Duodenal mucosa (tissue), 2 donors: ENCODE measurements around the gene HSPA12A.

ENCODE experiments used
- H3K27ac ChIP-seq: one replicate; pipeline ENCODE4 v1.7.0; 2013; ENCODE audit warnings: low read depth, low read length
- H3K27me3 ChIP-seq, 2 donors: one replicate each; pipeline ENCODE4 v1.7.0; 2013; ENCODE audit warnings: low read length in 2 of 2, control low read depth in 1 of 2; ENCODE audit not compliant: insufficient read depth in 2 of 2, control insufficient read depth in 1 of 2
- H3K36me3 ChIP-seq, 2 donors: one replicate each; pipeline ENCODE4 v1.7.0; 2013; ENCODE audit warnings: low read length in 2 of 2, control low read depth in 1 of 2; ENCODE audit not compliant: insufficient read depth in 2 of 2, control insufficient read depth in 1 of 2
- H3K4me1 ChIP-seq, 2 donors: one replicate each; pipeline ENCODE4 v1.7.0; 2013; ENCODE audit warnings: low read length in 2 of 2, control low read depth in 1 of 2; ENCODE audit not compliant: insufficient read depth in 2 of 2, control insufficient read depth in 1 of 2
- H3K4me3 ChIP-seq, 2 donors: one replicate each; pipeline ENCODE4 v1.7.0; 2013; ENCODE audit warnings: low read length in 2 of 2, low read depth in 1 of 2
- H3K9ac ChIP-seq, 2 donors: one replicate each; pipeline ENCODE4 v1.7.0; 2013; ENCODE audit warnings: low read length in 2 of 2, low read depth in 1 of 2
- H3K9me3 ChIP-seq, 2 donors: one replicate each; pipeline ENCODE4 v1.7.0; 2013; ENCODE audit warnings: low read length in 2 of 2, control low read depth in 1 of 2; ENCODE audit not compliant: control insufficient read depth in 1 of 2

Gene HSPA12A

DNA sequence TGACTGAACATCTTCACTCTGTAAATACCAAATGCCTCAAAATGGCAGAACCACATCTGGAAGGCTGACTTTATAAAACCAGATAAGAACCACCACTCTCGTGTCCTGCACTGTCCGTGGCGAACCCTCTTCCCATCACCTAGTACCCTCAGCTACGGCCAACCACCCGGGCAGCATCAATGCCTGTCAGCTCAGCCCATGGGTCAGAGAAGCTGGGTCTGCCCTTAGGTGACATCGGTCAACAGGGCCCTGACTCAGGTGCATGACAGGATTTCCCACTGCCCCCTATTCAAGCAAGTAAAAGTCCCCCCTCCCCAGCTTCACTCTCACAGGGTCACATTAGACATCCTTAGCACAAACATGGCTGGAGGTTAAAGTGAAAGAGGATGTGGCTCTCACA lies 56.6 kb downstream of the HSPA12A start:
- no peak overlapping the region for H3K27ac ChIP-seq
- no peak overlapping the region for H3K9ac ChIP-seq
- peaks cover under 1 to 10% of the 10 kb centered on the region in 2 donors for H3K4me1 ChIP-seq
- no peaks in the 10 kb centered on the region for H3K9me3 ChIP-seq
- no peaks in the 10 kb centered on the region for H3K27me3 ChIP-seq
- no peaks in the 10 kb centered on the region for H3K36me3 ChIP-seq
- no peak overlapping the region for H3K4me3 ChIP-seq

DNA sequence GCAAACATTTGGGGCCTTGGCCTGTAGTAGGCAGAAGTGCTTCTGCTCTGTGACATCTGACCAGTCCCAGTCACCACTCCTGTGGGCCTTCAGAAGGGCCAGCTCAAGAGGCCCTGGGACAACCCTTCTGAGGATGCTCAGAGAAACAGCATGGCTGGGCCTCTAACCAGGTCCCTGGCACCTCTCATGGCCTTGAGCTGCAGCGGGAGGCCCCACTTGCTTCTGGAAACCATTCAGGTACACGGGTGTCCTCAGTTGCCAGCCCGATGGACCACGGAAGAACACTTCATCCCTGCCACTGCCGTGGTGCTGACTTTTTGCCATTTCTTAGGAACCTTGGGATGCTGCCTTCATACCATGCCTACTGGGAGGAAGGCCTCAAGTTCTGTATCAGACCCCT lies 57.6 kb downstream of the HSPA12A start:
- Histone ChIP-seq H3K9me3 (no peaks in the 10 kb centered on the region), H3K27ac (no peak overlapping the region), H3K4me1 (peaks cover 0 to 10% of the 10 kb centered on the region in 2 donors), H3K9ac (no peak overlapping the region), H3K36me3 (no peaks in the 10 kb centered on the region), H3K4me3 (no peak overlapping the region), H3K27me3 (no peaks in the 10 kb centered on the region)

DNA sequence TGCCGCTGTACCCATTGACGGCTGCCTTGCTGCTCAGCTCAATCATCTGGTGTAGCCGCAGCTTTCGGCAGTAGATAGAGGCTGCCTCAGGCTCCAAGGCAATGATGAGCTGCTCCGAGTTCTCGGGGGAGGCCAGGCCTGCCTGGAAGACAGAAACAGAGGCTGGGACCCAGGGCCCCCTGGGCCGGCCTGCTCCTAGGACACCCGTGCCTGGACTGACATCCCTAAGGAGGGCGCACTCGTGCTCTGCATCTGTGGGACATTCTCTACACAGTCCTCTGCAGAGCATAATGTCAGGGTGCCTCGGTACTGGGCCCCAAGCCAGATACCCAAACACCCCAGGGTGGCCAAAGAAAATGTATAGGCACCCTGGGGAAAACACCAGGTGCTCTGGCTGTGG lies 58.5 kb downstream of the HSPA12A start:
- no peak overlapping the region for H3K27ac ChIP-seq
- H3K27me3 ChIP-seq, result no peaks in the 10 kb centered on the region
- no peaks in the 10 kb centered on the region for H3K36me3 ChIP-seq
- H3K9ac ChIP-seq, result no peak overlapping the region
- no peaks in the 10 kb centered on the region for H3K9me3 ChIP-seq
- H3K4me1 ChIP-seq, result peaks cover 0 to 10% of the 10 kb centered on the region in 2 donors
- no peak overlapping the region for H3K4me3 ChIP-seq

DNA sequence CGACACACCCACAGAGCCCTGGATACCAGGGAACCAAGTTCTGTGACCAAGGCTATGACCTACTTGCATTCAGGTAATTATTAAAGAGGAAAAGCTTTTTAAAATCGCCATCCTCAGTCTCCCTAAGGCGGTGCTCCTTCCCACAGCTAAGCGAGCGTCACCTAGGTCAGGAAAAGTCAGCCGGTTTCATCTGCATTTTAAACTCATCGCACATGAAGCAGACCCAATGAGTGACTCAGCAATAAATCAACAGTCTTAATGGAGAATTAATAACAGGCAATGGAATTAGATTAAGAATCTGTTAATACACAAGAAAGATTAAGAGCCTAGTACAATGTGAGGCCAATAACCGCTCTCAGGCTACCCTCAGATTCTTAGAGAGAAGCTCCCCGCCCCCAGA lies 59.2 kb downstream of the HSPA12A start:
- Histone ChIP-seq H3K4me3 (no peak overlapping the region), H3K27me3 (no peaks in the 10 kb centered on the region), H3K27ac (no peak overlapping the region), H3K36me3 (no peaks in the 10 kb centered on the region), H3K4me1 (peaks cover 0 to 7% of the 10 kb centered on the region in 2 donors), H3K9ac (no peak overlapping the region), H3K9me3 (no peaks in the 10 kb centered on the region)

DNA sequence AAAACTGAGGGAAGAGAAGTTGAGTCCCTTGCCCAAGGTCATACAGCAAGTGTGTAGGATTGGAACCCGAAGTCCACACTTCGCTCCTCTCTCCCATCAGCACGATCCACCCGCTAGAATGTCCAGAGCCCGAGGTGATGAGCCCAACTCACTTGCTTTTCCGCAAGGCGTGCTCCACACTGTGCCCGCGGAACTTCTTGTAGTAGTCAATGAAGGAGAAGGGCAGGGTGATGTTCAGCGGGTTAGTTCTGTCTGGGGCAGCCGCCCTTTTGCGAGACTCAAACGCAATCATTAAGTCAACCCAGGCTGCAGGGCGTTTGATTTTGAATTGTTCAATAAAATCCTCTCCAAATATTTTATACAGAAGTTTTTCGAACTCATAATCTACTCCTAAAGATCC lies 63.0 kb downstream of the HSPA12A start:
- no peaks in the 10 kb centered on the region for H3K27me3 ChIP-seq
- H3K36me3 ChIP-seq, result no peaks in the 10 kb centered on the region
- no peaks in the 10 kb centered on the region for H3K9me3 ChIP-seq
- no peak overlapping the region for H3K27ac ChIP-seq
- H3K4me3 ChIP-seq, result no peak overlapping the region
- peaks cover 0 to 6% of the 10 kb centered on the region in 2 donors for H3K4me1 ChIP-seq
- no peak overlapping the region for H3K9ac ChIP-seq

DNA sequence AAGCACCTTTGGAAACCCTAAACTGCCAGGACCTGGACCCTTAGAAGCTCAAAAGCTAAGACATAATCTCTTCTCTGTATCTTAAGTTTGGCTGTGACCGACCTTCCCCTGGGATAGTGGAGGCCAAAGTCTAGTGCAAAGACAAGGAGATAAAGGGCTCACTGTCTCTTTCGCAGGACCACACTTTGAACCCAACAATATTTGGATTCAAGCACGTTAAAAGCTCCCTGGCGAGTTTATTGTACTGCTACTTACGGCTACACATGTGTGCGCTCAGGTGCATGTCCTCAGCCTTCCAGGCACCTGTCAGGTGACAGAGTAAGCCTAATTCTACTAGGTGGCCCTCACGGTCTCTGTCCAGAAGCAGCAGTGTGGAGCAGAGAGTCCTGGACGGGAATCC lies 65.7 kb downstream of the HSPA12A start:
- Histone ChIP-seq H3K9ac (no peak overlapping the region), H3K27me3 (no peaks in the 10 kb centered on the region), H3K36me3 (no peaks in the 10 kb centered on the region), H3K4me1 (no peaks in the 10 kb centered on the region), H3K9me3 (no peaks in the 10 kb centered on the region), H3K4me3 (no peak overlapping the region), H3K27ac (no peak overlapping the region)

DNA sequence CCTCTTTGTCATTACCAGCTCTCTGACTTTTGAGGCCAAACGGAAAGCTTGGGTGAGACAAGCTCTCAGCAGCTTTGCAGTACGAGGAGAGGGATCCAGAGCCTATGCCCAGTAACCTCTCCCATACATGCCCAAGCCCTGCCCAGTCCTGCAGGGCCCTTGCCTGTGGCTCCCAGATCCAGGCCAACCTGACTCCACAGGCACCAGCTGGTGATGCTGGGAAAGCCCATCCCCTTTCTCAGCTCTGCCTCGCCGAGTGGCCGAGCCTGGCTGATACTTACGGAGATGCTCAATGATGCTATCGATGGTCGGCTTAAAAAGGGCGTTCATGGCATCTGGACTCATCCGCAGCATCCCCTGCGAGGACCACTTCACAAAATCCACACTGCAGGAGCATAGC lies 66.2 kb downstream of the HSPA12A start:
- H3K27ac ChIP-seq, result no peak overlapping the region
- H3K4me3 ChIP-seq, result no peak overlapping the region
- H3K4me1 ChIP-seq, result no peaks in the 10 kb centered on the region
- no peaks in the 10 kb centered on the region for H3K27me3 ChIP-seq
- H3K9me3 ChIP-seq, result no peaks in the 10 kb centered on the region
- H3K36me3 ChIP-seq, result no peaks in the 10 kb centered on the region
- no peak overlapping the region for H3K9ac ChIP-seq

DNA sequence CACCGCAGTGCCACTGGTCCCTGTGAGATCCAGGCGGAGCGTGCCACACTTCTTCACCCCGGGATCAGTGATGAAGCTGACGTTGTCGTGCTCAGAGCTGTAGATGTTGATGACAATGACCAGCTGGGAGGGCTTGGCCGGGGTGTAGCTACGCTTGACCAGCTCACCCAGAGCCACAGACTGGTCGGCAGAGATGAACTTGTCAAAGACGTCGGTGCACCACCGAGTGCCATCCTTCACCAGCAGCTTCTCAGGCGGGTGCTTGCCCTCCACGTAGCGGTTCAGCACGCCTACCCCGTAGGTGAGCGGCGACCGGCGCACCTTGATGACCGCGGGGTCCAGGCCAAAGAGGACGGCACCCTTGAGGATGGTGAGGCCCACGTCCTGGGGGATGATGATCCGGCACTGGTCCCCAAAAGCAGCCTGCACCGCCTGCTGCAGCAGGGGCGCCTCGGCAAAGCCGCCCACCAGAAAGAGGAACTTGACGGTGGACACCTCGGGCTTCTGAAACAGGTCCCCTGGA lies 67.4 kb downstream of the HSPA12A start:
- Histone ChIP-seq H3K9ac (no peak overlapping the region), H3K27me3 (no peaks in the 10 kb centered on the region), H3K4me3 (no peak overlapping the region), H3K27ac (no peak overlapping the region), H3K36me3 (no peaks in the 10 kb centered on the region), H3K9me3 (no peaks in the 10 kb centered on the region), H3K4me1 (peaks cover 4 to 5% of the 10 kb centered on the region in 2 donors)

DNA sequence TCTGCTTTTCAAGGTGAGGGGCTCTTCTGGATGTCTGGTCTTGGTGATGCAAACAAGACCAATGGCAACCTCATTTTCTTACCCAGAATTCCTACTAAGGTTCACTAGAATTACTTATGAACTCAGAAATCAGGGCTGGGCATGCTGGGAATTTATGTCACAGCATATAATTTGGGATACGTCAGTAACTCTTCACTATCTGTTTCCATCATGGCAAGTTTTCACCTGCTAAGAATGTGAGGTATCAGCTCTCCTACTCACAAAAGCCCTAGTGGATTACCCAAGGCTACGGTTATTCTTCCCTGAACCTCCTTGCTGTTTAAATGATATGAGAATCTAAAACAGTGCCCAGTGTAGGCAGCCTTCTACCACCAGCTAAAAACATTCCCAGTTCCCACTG lies 68.5 kb downstream of the HSPA12A start:
- H3K9ac ChIP-seq, result no peak overlapping the region
- H3K27ac ChIP-seq, result no peak overlapping the region
- H3K4me1 ChIP-seq, result peaks cover 4 to 5% of the 10 kb centered on the region in 2 donors
- H3K27me3 ChIP-seq, result no peaks in the 10 kb centered on the region
- no peaks in the 10 kb centered on the region for H3K9me3 ChIP-seq
- H3K4me3 ChIP-seq, result no peak overlapping the region
- H3K36me3 ChIP-seq, result no peaks in the 10 kb centered on the region

DNA sequence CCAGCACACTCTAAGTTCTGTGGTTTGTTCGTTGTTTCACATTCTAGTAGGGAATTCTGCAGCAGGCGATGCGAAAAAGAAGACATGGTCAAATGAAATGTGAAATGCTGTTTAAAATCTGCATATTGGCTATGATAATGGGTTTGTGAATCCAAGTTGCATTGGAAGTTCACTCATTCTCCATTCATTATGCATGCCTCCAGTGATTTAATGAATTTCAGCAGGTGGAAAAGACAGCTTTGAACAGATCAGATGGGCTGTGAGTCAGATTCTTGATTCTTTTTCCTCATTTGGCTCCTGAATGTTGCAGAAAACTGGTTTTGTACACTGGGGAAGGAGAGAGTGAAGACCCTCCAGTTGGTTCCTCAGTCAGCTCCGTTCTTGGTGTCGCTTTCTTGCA lies 69.5 kb downstream of the HSPA12A start:
- Histone ChIP-seq H3K4me1 (peaks cover 4 to 5% of the 10 kb centered on the region in 2 donors), H3K9me3 (no peaks in the 10 kb centered on the region), H3K36me3 (no peaks in the 10 kb centered on the region), H3K27me3 (no peaks in the 10 kb centered on the region), H3K27ac (no peak overlapping the region), H3K4me3 (no peak overlapping the region), H3K9ac (no peak overlapping the region)
